Hepatocyte (in vitro differentiated cells): ENCODE measurements around the gene ADAM10. TPM values are rescaled to one million over a fixed set of nuclear protein-coding genes. Genes with fewer than 3 reads are reported as not detected.
"Not testable (repeated sequence)": the region's sequence is repeated elsewhere in the genome, so short reads cannot be mapped to it uniquely, and the experiment has no call there.

Source experiments
- DNase-seq: peaks from one replicate; pipeline ENCODE4 v3.0.0-alpha.2; 2016; ENCODE audit warnings: low spot score
- H2AFZ ChIP-seq: fragments of 200-600 bp; sonication (generic); 2 replicates; pipeline ENCODE4 v1.6.0; 2016; ENCODE audit warnings: antibody characterized with exemption, mild to moderate bottlenecking
- H3K27ac ChIP-seq: fragments of 200-600 bp; sonication (generic); 2 replicates; pipeline ENCODE4 v1.5.1; 2016; ENCODE audit warnings: mild to moderate bottlenecking
- H3K27me3 ChIP-seq: fragments of 200-600 bp; sonication (generic); 2 replicates; pipeline ENCODE4 v1.6.1; 2016
- H3K36me3 ChIP-seq: fragments of 200-600 bp; sonication (generic); replicated peaks from 2 replicates; pipeline ENCODE4 v1.5.1; 2016; ENCODE audit warnings: low read depth; ENCODE audit not compliant: insufficient read depth
- H3K4me1 ChIP-seq: fragments of 200-600 bp; sonication (generic); 2 replicates; pipeline ENCODE4 v1.5.1; 2016; ENCODE audit warnings: mild to moderate bottlenecking, moderate library complexity; ENCODE audit not compliant: insufficient read depth
- H3K4me2 ChIP-seq: fragments of 200-600 bp; sonication (generic); 2 replicates; pipeline ENCODE4 v1.6.0; 2016
- H3K4me3 ChIP-seq: fragments of 200-600 bp; sonication (generic); 2 replicates; pipeline ENCODE4 v1.5.1; 2016; ENCODE audit warnings: mild to moderate bottlenecking
- H3K79me2 ChIP-seq: fragments of 200-600 bp; sonication (generic); 2 replicates; pipeline ENCODE4 v1.6.0; 2017; ENCODE audit warnings: mild to moderate bottlenecking
- H3K9me2 ChIP-seq: fragments of 200-600 bp; sonication (generic); replicated peaks from 2 replicates; pipeline ENCODE4 v1.6.0; 2017; ENCODE audit warnings: mild to moderate bottlenecking; ENCODE audit not compliant: insufficient read depth
- H3K9me3 ChIP-seq: fragments of 200-600 bp; sonication (generic); 2 replicates; pipeline ENCODE4 v1.5.1; 2016; ENCODE audit warnings: low read depth, mild to moderate bottlenecking
- H4K20me1 ChIP-seq: fragments of 200-600 bp; sonication (generic); 2 replicates; pipeline ENCODE4 v1.6.0; 2016; ENCODE audit warnings: mild to moderate bottlenecking; ENCODE audit not compliant: insufficient read depth, poor library complexity, severe bottlenecking
- CTCF ChIP-seq: fragments of 200-600 bp; sonication (generic); IDR thresholded peaks from 2 replicates; pipeline ENCODE4 v1.5.1; 2016; ENCODE audit warnings: antibody characterized with exemption, mild to moderate bottlenecking; ENCODE audit not compliant: poor library complexity
- EZH2 ChIP-seq: fragments of 200-600 bp; sonication (generic); IDR thresholded peaks from 2 replicates; pipeline ENCODE4 v1.6.1; 2016; ENCODE audit warnings: antibody characterized with exemption, mild to moderate bottlenecking, borderline replicate concordance
- EZH2phosphoT487 ChIP-seq: fragments of 200-600 bp; sonication (generic); IDR thresholded peaks from one replicate; pipeline ENCODE4 v1.6.1; 2018; ENCODE audit warnings: antibody characterized with exemption, mild to moderate bottlenecking, low read depth, moderate library complexity; ENCODE audit not compliant: unreplicated experiment, severe bottlenecking
- WGBS: methylation state at CpG from one replicate; pipeline ENCODE4 v1.1.6; 2016; ENCODE audit warnings: low lambda C conversion rate; ENCODE audit errors: missing lambda C conversion rate; 5-methylcytosine and 5-hydroxymethylcytosine counted together
- polyA plus RNA-seq: library from polyadenylated mRNA; unstranded; fragments of >200 nt; fragmentation: Nextera tagmentation; extraction: Ambion mirVana; gene quantifications from 2 replicates; pipeline ENCODE4 v1.2.1, GENCODE V29; 2016
- total RNA-seq: library from RNA; depleted of rRNA; stranded (reverse); fragments of >200 nt; gene quantifications from 2 replicates; pipeline ENCODE4 v1.2.3, GENCODE V29; 2014

The ADAM10 gene
- total and polyA plus RNA-seq, 2 experiments from 2014 or later = 112 to 163 TPM

- peaks cover 12% of the 10 kb centered on the region for H3K79me2 ChIP-seq
- no peak overlapping the region for H3K27ac ChIP-seq
- H3K4me1 ChIP-seq = peaks cover 13% of the 10 kb centered on the region
- H3K4me3 ChIP-seq = no peak overlapping the region
- no peak overlapping the region for H3K4me2 ChIP-seq
- no peak overlapping the region for H2AFZ ChIP-seq
- H3K9me2 ChIP-seq = no peaks in the 10 kb centered on the region
- no peaks in the 10 kb centered on the region for H3K27me3 ChIP-seq
- no peaks in the 10 kb centered on the region for H4K20me1 ChIP-seq
- no peaks in the 10 kb centered on the region for H3K9me3 ChIP-seq
- no peaks in the 10 kb centered on the region for H3K36me3 ChIP-seq
- TF ChIP-seq CTCF = no peak
- no peak for TF ChIP-seq EZH2
- no peak for TF ChIP-seq EZH2phosphoT487
- no peak for DNase-seq
- 98% methylated on average over 2 of the region's 2 CpGs for WGBS
Observed at GRCh38 chr15:58627046-58627445, 122.5 kb downstream of the ADAM10 start.

GRCh38 chr15:58626378-58626777 lies 123.1 kb downstream of the ADAM10 start:
- H3K9me2 ChIP-seq = no peaks in the 10 kb centered on the region
- no peak overlapping the region for H3K27ac ChIP-seq
- H3K4me3 ChIP-seq = no peak overlapping the region
- H3K27me3 ChIP-seq = no peaks in the 10 kb centered on the region
- TF ChIP-seq EZH2phosphoT487 (no peak), EZH2 (no peak), CTCF (no peak)
- no peaks in the 10 kb centered on the region for H4K20me1 ChIP-seq
- WGBS = 96% methylated on average over 3 of the region's 3 CpGs
- H3K36me3 ChIP-seq = no peaks in the 10 kb centered on the region
- no peak for DNase-seq
- no peak overlapping the region for H3K4me2 ChIP-seq
- peaks cover 12% of the 10 kb centered on the region for H3K79me2 ChIP-seq
- H3K9me3 ChIP-seq = no peaks in the 10 kb centered on the region
- no peak overlapping the region for H2AFZ ChIP-seq
- H3K4me1 ChIP-seq = peaks cover 13% of the 10 kb centered on the region

DNA sequence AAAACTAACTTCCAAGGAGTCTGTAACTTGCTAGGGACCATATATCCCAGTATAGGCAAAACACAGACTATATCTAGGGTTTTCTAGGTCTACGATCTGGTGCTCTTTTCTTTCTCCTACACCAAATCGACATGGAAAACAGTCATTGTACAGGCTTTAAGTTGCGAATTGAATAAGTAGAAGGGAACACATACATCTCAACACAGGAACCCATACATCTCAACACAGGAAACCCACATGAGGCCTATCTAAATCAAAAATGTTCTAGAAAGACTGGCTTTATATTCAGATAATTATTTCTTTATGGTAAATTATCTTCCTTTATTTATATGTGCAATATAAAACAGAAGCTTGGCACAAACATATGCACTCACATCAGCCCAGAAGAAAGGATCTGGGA lies 126.6 kb downstream of the ADAM10 start:
- DNase-seq = no peak
- TF ChIP-seq EZH2phosphoT487 = no peak
- no peak for TF ChIP-seq EZH2
- no peak for TF ChIP-seq CTCF
- H3K4me2 ChIP-seq = no peak overlapping the region
- H3K27ac ChIP-seq = no peak overlapping the region
- H2AFZ ChIP-seq = no peak overlapping the region
- no peaks in the 10 kb centered on the region for H4K20me1 ChIP-seq
- H3K79me2 ChIP-seq = peaks cover 16% of the 10 kb centered on the region
- peaks cover 6% of the 10 kb centered on the region for H3K4me1 ChIP-seq
- no peak overlapping the region for H3K4me3 ChIP-seq
- WGBS = 89% methylated on average over 3 of the region's 3 CpGs
- no peaks in the 10 kb centered on the region for H3K9me3 ChIP-seq
- no peaks in the 10 kb centered on the region for H3K9me2 ChIP-seq
- H3K27me3 ChIP-seq = no peaks in the 10 kb centered on the region
- H3K36me3 ChIP-seq = no peaks in the 10 kb centered on the region

DNA sequence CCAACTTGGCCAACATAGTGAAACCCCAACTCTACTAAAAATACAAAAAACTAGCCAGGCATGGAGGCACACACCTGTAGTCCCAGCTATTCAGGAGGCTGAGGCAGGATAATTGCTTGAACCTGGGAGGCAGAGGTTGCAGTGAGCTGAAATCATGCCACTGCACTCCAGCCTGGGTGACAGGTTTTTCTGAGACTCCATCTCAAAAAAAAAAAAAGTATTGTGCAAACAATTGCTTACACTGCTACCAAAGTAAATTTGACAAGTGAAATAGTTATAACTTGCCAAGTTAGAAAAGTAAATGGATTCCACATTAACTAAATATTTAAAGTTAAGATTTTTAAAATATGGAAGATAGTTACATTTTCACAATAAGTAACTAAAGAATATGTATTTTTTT lies 129.2 kb downstream of the ADAM10 start:
- not testable (repeated sequence) for H3K36me3 ChIP-seq, H3K4me3 ChIP-seq, H4K20me1 ChIP-seq, H2AFZ ChIP-seq, DNase-seq, H3K4me1 ChIP-seq, H3K4me2 ChIP-seq, H3K27ac ChIP-seq, H3K9me2 ChIP-seq, H3K27me3 ChIP-seq, H3K9me3 ChIP-seq
- H3K79me2 ChIP-seq = peaks cover 23% of the 10 kb centered on the region
